ENCODE results near the gene ZEB2. TPM values are rescaled to one million over a fixed set of nuclear protein-coding genes. Genes with fewer than 3 reads are reported as not detected.

Gene ZEB2
- polyA plus RNA-seq, 1 donor from 2014 or later: 2.2 TPM

DNA sequence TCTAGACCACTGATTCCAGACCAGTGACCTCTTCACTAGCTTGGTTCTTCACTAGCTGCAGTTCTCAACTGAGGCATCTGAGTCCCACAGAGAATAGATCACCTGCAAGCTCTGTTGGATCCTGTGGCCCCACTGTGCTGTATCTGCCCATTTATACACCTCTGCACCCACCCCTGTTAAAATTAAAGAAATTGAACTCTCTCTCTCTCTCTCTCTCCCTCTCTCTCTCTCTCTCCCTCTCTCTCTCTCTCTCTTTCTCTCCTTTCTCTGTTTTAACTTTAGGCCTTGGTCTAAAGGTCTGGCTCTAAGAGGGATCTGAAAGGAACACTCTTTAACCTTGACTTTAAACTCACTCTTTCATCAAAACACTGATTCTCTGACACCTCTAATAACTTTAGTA lies 150.5 kb downstream of the ZEB2 start:
- no peak overlapping the region for H3K9ac ChIP-seq (ENCODE audit: low read length)
- no peaks in the 10 kb centered on the region for H3K36me3 ChIP-seq (ENCODE audit: insufficient read depth, low read length)
- no peaks in the 10 kb centered on the region for H4K20me1 ChIP-seq (ENCODE audit: insufficient read depth)
- H3K27me3 ChIP-seq (ENCODE audit: insufficient read depth, low read depth, low read length): no peaks in the 10 kb centered on the region
- H3K4me3 ChIP-seq (ENCODE audit: low read length): no peak overlapping the region
- no peak overlapping the region for H3K4me2 ChIP-seq (ENCODE audit: low read length)
- no peaks in the 10 kb centered on the region for H3K9me2 ChIP-seq (ENCODE audit: insufficient read depth, low read length)
- H3K9me3 ChIP-seq (ENCODE audit: low read length): no peaks in the 10 kb centered on the region
- no peak overlapping the region for H2AFZ ChIP-seq (ENCODE audit: low read depth, low read length)
- TF ChIP-seq EP300 (conservative IDR thresholded peaks at IDR 0.05; ENCODE audit: poor library complexity, severe bottlenecking): no peak
- TF ChIP-seq RAD21 (conservative IDR thresholded peaks at IDR 0.05): no peak
- no peak for TF ChIP-seq SMC3 (conservative IDR thresholded peaks at IDR 0.05; ENCODE audit: poor library complexity)
- TF ChIP-seq, protein P1, sequence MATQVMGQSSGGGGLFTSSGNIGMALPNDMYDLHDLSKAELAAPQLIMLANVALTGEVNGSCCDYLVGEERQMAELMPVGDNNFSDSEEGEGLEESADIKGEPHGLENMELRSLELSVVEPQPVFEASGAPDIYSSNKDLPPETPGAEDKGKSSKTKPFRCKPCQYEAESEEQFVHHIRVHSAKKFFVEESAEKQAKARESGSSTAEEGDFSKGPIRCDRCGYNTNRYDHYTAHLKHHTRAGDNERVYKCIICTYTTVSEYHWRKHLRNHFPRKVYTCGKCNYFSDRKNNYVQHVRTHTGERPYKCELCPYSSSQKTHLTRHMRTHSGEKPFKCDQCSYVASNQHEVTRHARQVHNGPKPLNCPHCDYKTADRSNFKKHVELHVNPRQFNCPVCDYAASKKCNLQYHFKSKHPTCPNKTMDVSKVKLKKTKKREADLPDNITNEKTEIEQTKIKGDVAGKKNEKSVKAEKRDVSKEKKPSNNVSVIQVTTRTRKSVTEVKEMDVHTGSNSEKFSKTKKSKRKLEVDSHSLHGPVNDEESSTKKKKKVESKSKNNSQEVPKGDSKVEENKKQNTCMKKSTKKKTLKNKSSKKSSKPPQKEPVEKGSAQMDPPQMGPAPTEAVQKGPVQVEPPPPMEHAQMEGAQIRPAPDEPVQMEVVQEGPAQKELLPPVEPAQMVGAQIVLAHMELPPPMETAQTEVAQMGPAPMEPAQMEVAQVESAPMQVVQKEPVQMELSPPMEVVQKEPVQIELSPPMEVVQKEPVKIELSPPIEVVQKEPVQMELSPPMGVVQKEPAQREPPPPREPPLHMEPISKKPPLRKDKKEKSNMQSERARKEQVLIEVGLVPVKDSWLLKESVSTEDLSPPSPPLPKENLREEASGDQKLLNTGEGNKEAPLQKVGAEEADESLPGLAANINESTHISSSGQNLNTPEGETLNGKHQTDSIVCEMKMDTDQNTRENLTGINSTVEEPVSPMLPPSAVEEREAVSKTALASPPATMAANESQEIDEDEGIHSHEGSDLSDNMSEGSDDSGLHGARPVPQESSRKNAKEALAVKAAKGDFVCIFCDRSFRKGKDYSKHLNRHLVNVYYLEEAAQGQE (IDR thresholded peaks at IDR 0.05; ENCODE audit: borderline replicate concordance): no peak
- TF ChIP-seq POLR2AphosphoS5 (IDR thresholded peaks at IDR 0.05): no peak
- TF ChIP-seq MXI1 (conservative IDR thresholded peaks at IDR 0.05; ENCODE audit: poor library complexity, severe bottlenecking): no peak
- TF ChIP-seq, protein P2, sequence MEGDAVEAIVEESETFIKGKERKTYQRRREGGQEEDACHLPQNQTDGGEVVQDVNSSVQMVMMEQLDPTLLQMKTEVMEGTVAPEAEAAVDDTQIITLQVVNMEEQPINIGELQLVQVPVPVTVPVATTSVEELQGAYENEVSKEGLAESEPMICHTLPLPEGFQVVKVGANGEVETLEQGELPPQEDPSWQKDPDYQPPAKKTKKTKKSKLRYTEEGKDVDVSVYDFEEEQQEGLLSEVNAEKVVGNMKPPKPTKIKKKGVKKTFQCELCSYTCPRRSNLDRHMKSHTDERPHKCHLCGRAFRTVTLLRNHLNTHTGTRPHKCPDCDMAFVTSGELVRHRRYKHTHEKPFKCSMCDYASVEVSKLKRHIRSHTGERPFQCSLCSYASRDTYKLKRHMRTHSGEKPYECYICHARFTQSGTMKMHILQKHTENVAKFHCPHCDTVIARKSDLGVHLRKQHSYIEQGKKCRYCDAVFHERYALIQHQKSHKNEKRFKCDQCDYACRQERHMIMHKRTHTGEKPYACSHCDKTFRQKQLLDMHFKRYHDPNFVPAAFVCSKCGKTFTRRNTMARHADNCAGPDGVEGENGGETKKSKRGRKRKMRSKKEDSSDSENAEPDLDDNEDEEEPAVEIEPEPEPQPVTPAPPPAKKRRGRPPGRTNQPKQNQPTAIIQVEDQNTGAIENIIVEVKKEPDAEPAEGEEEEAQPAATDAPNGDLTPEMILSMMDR (IDR thresholded peaks at IDR 0.05; ENCODE audit: poor library complexity, severe bottlenecking): no peak
- no peak for TF ChIP-seq EZH2 (IDR thresholded peaks at IDR 0.05; ENCODE audit: borderline replicate concordance, insufficient read depth, low read length, poor library complexity, severe bottlenecking)
- no peaks in the 10 kb centered on the region for H3K79me2 ChIP-seq (replicated peaks; ENCODE audit: insufficient read depth, low read length)
- no peaks in the 10 kb centered on the region for H3F3A ChIP-seq (ENCODE audit: insufficient read depth, low read length, poor library complexity, severe bottlenecking)
- H3K27ac ChIP-seq (ENCODE audit: low read length): no peak overlapping the region

DNA sequence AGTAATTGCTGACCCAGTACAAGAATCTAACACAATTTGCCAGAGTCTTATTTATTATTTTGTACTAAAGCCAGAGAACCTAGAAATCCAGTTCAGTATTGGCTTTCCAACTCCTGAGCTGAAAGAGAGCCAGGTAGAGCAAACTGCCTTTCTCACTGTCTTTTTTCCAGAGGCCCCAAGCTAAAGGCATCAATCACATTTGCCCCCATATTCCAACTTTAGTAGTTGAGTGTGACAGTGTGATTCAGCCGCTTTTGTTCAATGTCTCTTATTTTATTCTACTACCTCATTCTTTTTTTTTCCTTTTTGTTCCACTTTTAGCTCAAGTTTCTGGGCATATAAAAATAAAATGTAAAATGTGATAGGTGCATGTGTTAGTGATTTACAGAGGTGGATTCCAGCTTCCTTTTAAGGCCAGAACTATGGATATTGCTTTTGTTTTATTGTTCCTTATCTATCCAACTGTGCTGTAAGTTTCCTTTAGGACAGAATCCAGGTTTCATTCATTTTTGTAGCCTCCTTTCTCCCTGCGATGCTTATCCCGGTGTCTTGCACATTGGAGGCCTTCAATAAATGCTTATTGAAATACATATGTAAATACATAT lies 153.0 kb downstream of the ZEB2 start:
- H3K9ac ChIP-seq (ENCODE audit: low read length): no peak overlapping the region
- no peaks in the 10 kb centered on the region for H3F3A ChIP-seq (ENCODE audit: insufficient read depth, low read length, poor library complexity, severe bottlenecking)
- no peaks in the 10 kb centered on the region for H3K9me3 ChIP-seq (ENCODE audit: low read length)
- H2AFZ ChIP-seq (ENCODE audit: low read depth, low read length): no peak overlapping the region
- no peak overlapping the region for H3K27ac ChIP-seq (ENCODE audit: low read length)
- H3K27me3 ChIP-seq (ENCODE audit: insufficient read depth, low read depth, low read length): no peaks in the 10 kb centered on the region
- H3K4me3 ChIP-seq (ENCODE audit: low read length): no peak overlapping the region
- no peaks in the 10 kb centered on the region for H3K79me2 ChIP-seq (replicated peaks; ENCODE audit: insufficient read depth, low read length)
- TF ChIP-seq EP300 (conservative IDR thresholded peaks at IDR 0.05; ENCODE audit: poor library complexity, severe bottlenecking) (no peak), MXI1 (conservative IDR thresholded peaks at IDR 0.05; ENCODE audit: poor library complexity, severe bottlenecking) (no peak)
- TF ChIP-seq, protein P2 (IDR thresholded peaks at IDR 0.05; ENCODE audit: poor library complexity, severe bottlenecking): no peak
- TF ChIP-seq, protein P1 (IDR thresholded peaks at IDR 0.05; ENCODE audit: borderline replicate concordance): no peak
- no peaks in the 10 kb centered on the region for H4K20me1 ChIP-seq (ENCODE audit: insufficient read depth)
- H3K4me2 ChIP-seq (ENCODE audit: low read length): no peak overlapping the region
- no peaks in the 10 kb centered on the region for H3K9me2 ChIP-seq (ENCODE audit: insufficient read depth, low read length)
- H3K36me3 ChIP-seq (ENCODE audit: insufficient read depth, low read length): no peaks in the 10 kb centered on the region
